Liver (tissue), 9 donors: Measurements from ENCODE around the gene SP1. TPM values are rescaled to one million over a fixed set of nuclear protein-coding genes. Genes with fewer than 3 reads are reported as not detected.

Source experiments
- DNase-seq: peaks from one replicate; pipeline ENCODE4 v3.0.0-alpha.2; 2017; ENCODE audit warnings: low spot score
- H3K27ac ChIP-seq, 2 donors: one replicate each; pipeline ENCODE4 v1.7.0; 2013; ENCODE audit warnings: inconsistent platforms in 2 of 2, low read length in 2 of 2, control low read depth in 1 of 2, low read depth in 1 of 2, mild to moderate bottlenecking in 1 of 2
- H3K27me3 ChIP-seq, 4 donors: one replicate each; pipeline versions ENCODE4 v1.6.1 to v1.7.0; 2013; ENCODE audit warnings: low read length in 3 of 4, inconsistent platforms in 1 of 4, mild to moderate bottlenecking in 1 of 4, moderate library complexity in 1 of 4; ENCODE audit not compliant: control insufficient read depth in 4 of 4, insufficient read depth in 4 of 4
- H3K36me3 ChIP-seq, 4 donors: one replicate each; pipeline versions ENCODE4 v1.6.1 to v1.7.0; 2013; ENCODE audit warnings: low read length in 3 of 4, mild to moderate bottlenecking in 3 of 4, low read depth in 1 of 4, moderate library complexity in 1 of 4; ENCODE audit not compliant: control insufficient read depth in 4 of 4, insufficient read depth in 3 of 4
- H3K4me1 ChIP-seq, 4 donors: one replicate each; pipeline versions ENCODE4 v1.6.1 to v1.7.0; 2013; ENCODE audit warnings: low read length in 3 of 4, mild to moderate bottlenecking in 3 of 4, moderate library complexity in 1 of 4; ENCODE audit not compliant: control insufficient read depth in 4 of 4, insufficient read depth in 4 of 4
- H3K4me3 ChIP-seq, 3 donors: one replicate each; pipeline versions ENCODE4 v1.6.1 to v1.7.0; 2013; ENCODE audit warnings: low read length in 3 of 3, control low read depth in 1 of 3, low read depth in 1 of 3, mild to moderate bottlenecking in 1 of 3
- H3K9ac ChIP-seq, 2 donors: one replicate each; pipeline ENCODE4 v1.7.0; 2013; ENCODE audit warnings: low read length in 2 of 2, mild to moderate bottlenecking in 2 of 2, moderate library complexity in 2 of 2, control low read depth in 1 of 2, low read depth in 1 of 2
- H3K9me3 ChIP-seq, 4 donors: one replicate each; pipeline versions ENCODE4 v1.6.1 to v1.7.0; 2013; ENCODE audit warnings: low read length in 3 of 4; ENCODE audit not compliant: control insufficient read depth in 4 of 4
- ATF3 ChIP-seq: IDR thresholded peaks from 2 replicates; pipeline ENCODE4 v1.6.1; 2016; ENCODE audit warnings: antibody characterized with exemption
- CTCF ChIP-seq: fragments of 150-350 bp; IDR thresholded peaks from 2 replicates; pipeline ENCODE4 v1.5.1; 2017; ENCODE audit warnings: improper control_type of control experiment, low read depth, low read length; ENCODE audit not compliant: missing input control
- EGR1 ChIP-seq, 2 donors: IDR thresholded peaks; 2 replicates each; pipeline ENCODE4 v1.6.1; 2016 to 2018; ENCODE audit warnings: antibody characterized with exemption in 2 of 2, low read depth in 2 of 2
- FOXA1 ChIP-seq: IDR thresholded peaks from 2 replicates; pipeline ENCODE4 v1.6.1; 2016; ENCODE audit warnings: antibody characterized with exemption
- FOXA2 ChIP-seq: IDR thresholded peaks from 2 replicates; pipeline ENCODE4 v1.6.1; 2016; ENCODE audit warnings: antibody characterized with exemption
- GABPA ChIP-seq, 2 donors: IDR thresholded peaks in 1 of 2; conservative IDR thresholded peaks in 1 of 2; 2 replicates each; pipeline ENCODE4 v1.6.1; 2016; ENCODE audit warnings: antibody characterized with exemption in 2 of 2, mild to moderate bottlenecking in 1 of 2, moderate library complexity in 1 of 2
- HNF4A ChIP-seq, 2 donors: conservative IDR thresholded peaks; 2 replicates each; pipeline ENCODE4 v1.6.1; 2016; ENCODE audit warnings: antibody characterized with exemption in 2 of 2, mild to moderate bottlenecking in 2 of 2
- HNF4G ChIP-seq: IDR thresholded peaks from 2 replicates; pipeline ENCODE4 v1.6.1; 2016; ENCODE audit warnings: antibody characterized with exemption
- JUND ChIP-seq, 2 donors: IDR thresholded peaks; 2 replicates each; pipeline ENCODE4 v1.6.1; 2016; ENCODE audit warnings: antibody characterized with exemption in 2 of 2
- MAX ChIP-seq: IDR thresholded peaks from 2 replicates; pipeline ENCODE4 v1.6.1; 2016; ENCODE audit warnings: antibody characterized with exemption
- NR2F2 ChIP-seq: IDR thresholded peaks from 2 replicates; pipeline ENCODE4 v1.6.1; 2016; ENCODE audit warnings: antibody characterized with exemption
- RAD21 ChIP-seq, 2 donors: IDR thresholded peaks; 2 replicates each; pipeline ENCODE4 v1.6.1; 2016; ENCODE audit warnings: antibody characterized with exemption in 2 of 2, mild to moderate bottlenecking in 2 of 2
- RXRA ChIP-seq, 2 donors: IDR thresholded peaks; 2 replicates each; pipeline ENCODE4 v1.6.1; 2017 to 2018; ENCODE audit warnings: antibody characterized with exemption in 2 of 2, mild to moderate bottlenecking in 1 of 2
- SP1 ChIP-seq: IDR thresholded peaks from 2 replicates; pipeline ENCODE4 v1.6.1; 2018; ENCODE audit warnings: antibody characterized with exemption, mild to moderate bottlenecking
- TAF1 ChIP-seq: conservative IDR thresholded peaks from 2 replicates; pipeline ENCODE4 v1.6.1; 2016; ENCODE audit warnings: antibody characterized with exemption, mild to moderate bottlenecking
- YY1 ChIP-seq: IDR thresholded peaks from 2 replicates; pipeline ENCODE4 v1.6.1; 2016; ENCODE audit warnings: antibody characterized with exemption, mild to moderate bottlenecking
- ZBTB33 ChIP-seq: IDR thresholded peaks from 2 replicates; pipeline ENCODE4 v1.6.1; 2016; ENCODE audit warnings: antibody characterized with exemption
- WGBS: extraction: QIAGEN DNeasy Blood & Tissue Kit; methylation state at CpG from one replicate; pipeline ENCODE4 v1.1.7; 2013; 5-methylcytosine and 5-hydroxymethylcytosine counted together
- polyA plus RNA-seq, 2 donors: library from polyadenylated mRNA; stranded (reverse) in 1 of 2; unstranded in 1 of 2; fragments of 200-250 nt in 1 of 2; fragments of >200 nt in 1 of 2; fragmentation: Nextera tagmentation in 1 of 2; extraction: Ambion mirVana in 1 of 2; gene quantifications; one replicate each; pipeline versions ENCODE4 v1.2.1 to v1.2.3, GENCODE V29; 2013 to 2015
- total RNA-seq, 2 donors: library from RNA; depleted of rRNA; stranded (reverse); fragments of >200 nt; gene quantifications; one replicate each; pipeline ENCODE4 v1.2.3, GENCODE V29; 2014
- donor health status: healthy.
- donor health status: healthy.
- donor health status: healthy.
- donor health status: healthy.
- donor health status: healthy.

The SP1 gene
- total and polyA plus RNA-seq, 4 donors: 3.8 to 36.5 (median 18.2) TPM

GRCh38 chr12:53456654-53457366 lies 76.8 kb downstream of the SP1 start (continued):
- TF ChIP-seq CTCF (no peak), FOXA1 (no peak), SP1 (no peak), GABPA (IDR thresholded peaks at IDR 0.05 in 1 of 2, conservative IDR thresholded peaks at IDR 0.05 in 1 of 2) (no peak)

- peaks cover 37 to 97% (median 94%) of the 10 kb centered on the region in 4 donors for H3K36me3 ChIP-seq
- peaks cover 0 to 14% (median 10%) of the 10 kb centered on the region in 4 donors for H3K4me1 ChIP-seq
- WGBS: 74% methylated on average over 4 of the region's 4 CpGs
- H3K9ac ChIP-seq: no peak overlapping the region
- no peak for DNase-seq
- TF ChIP-seq ZBTB33 (no peak), HNF4A (conservative IDR thresholded peaks at IDR 0.05) (no peak)
- no peaks in the 10 kb centered on the region for H3K27me3 ChIP-seq
- H3K4me3 ChIP-seq: no peak overlapping the region
- H3K9me3 ChIP-seq: no peaks in the 10 kb centered on the region
- no peak overlapping the region for H3K27ac ChIP-seq
These were observed 79.1 kb downstream of the SP1 start for GRCh38 chr12:53459097-53459496.

GRCh38 chr12:53461059-53461458 lies 81.1 kb downstream of the SP1 start:
- H3K27ac ChIP-seq: no peak overlapping the region
- no peak for TF ChIP-seq MAX
- peak in 1 of 2 donors; percentile 8 for TF ChIP-seq RXRA (IDR thresholded peaks at IDR 0.05)
- no peaks in the 10 kb centered on the region for H3K27me3 ChIP-seq
- DNase-seq: no peak
- peaks cover 37 to 97% (median 92%) of the 10 kb centered on the region in 4 donors for H3K36me3 ChIP-seq
- WGBS: 80% methylated on average over 3 of the region's 3 CpGs
- peaks cover 0 to 6% (median 6%) of the 10 kb centered on the region in 4 donors for H3K4me1 ChIP-seq
- no peak overlapping the region for H3K4me3 ChIP-seq
- no peaks in the 10 kb centered on the region for H3K9me3 ChIP-seq
- no peak overlapping the region for H3K9ac ChIP-seq

GRCh38 chr12:53461591-53461990 lies 81.6 kb downstream of the SP1 start:
- WGBS: 86% methylated on average over 8 of the region's 8 CpGs
- Histone ChIP-seq H3K9me3 (no peaks in the 10 kb centered on the region), H3K36me3 (peaks cover 35 to 99% (median 92%) of the 10 kb centered on the region in 4 donors), H3K27me3 (no peaks in the 10 kb centered on the region), H3K27ac (no peak overlapping the region), H3K9ac (no peak overlapping the region), H3K4me3 (no peak overlapping the region), H3K4me1 (peaks cover 0 to 6% (median 6%) of the 10 kb centered on the region in 4 donors)
- DNase-seq: no peak
- TF ChIP-seq NR2F2 (no peak), GABPA (IDR thresholded peaks at IDR 0.05 in 1 of 2, conservative IDR thresholded peaks at IDR 0.05 in 1 of 2) (no peak), HNF4A (conservative IDR thresholded peaks at IDR 0.05) (no peak), RAD21 (IDR thresholded peaks at IDR 0.05) (no peak), JUND (IDR thresholded peaks at IDR 0.05) (no peak), ZBTB33 (no peak), YY1 (no peak), MAX (no peak), TAF1 (no peak), ATF3 (no peak), FOXA1 (no peak), HNF4G (no peak), EGR1 (IDR thresholded peaks at IDR 0.05; ENCODE audit: low read depth in 2 of 2) (no peak), FOXA2 (no peak), SP1 (no peak)
